Measurements from ENCODE around the gene AP1S3.

AP1S3 gene

GRCh38 chr2:223759569-223760430 lies 77.6 kb downstream of the AP1S3 start:
- DNase-seq: no peak

- no peak for DNase-seq
Observed at GRCh38 chr2:223758131-223758840, 79.1 kb downstream of the AP1S3 start.

DNA sequence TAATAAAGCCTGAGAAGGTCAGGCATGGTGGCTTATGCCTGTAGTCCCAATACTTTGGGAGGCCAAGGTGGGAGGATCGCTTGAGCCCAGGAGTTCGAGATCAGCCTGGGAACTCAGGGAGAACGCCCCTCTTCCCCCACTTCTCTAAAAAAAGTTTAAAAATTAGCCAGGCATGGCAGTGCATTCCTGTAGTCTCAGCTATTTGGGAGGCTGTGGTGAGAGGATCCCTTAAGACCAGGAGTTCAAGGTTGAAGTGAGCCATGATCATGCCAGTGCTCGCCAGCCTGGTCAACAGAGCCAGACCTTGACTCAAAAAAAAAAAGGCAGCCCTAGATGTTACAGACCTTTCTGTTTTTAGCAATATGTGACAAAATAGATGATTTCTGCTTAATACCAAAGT lies 83.4 kb downstream of the AP1S3 start:
- DNase-seq: no peak

DNA sequence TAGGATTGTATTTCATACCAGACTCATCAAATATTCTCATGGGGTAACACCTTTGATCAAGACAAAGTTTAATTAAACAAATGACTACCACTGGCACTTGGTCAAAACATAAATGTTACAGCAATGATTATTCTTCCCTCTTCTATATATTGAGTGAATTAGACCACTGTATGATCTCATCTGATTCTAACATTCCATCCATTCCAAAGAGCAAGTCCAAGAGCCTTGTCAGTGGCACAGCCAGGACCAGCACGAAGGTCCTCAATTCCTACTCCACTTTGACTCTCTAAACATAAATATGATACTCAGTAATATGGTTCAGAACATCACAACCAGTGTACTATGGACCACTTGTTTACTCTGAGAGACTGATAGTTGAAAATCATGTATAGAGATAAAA lies 86.4 kb downstream of the AP1S3 start:
- no peak for DNase-seq

DNA sequence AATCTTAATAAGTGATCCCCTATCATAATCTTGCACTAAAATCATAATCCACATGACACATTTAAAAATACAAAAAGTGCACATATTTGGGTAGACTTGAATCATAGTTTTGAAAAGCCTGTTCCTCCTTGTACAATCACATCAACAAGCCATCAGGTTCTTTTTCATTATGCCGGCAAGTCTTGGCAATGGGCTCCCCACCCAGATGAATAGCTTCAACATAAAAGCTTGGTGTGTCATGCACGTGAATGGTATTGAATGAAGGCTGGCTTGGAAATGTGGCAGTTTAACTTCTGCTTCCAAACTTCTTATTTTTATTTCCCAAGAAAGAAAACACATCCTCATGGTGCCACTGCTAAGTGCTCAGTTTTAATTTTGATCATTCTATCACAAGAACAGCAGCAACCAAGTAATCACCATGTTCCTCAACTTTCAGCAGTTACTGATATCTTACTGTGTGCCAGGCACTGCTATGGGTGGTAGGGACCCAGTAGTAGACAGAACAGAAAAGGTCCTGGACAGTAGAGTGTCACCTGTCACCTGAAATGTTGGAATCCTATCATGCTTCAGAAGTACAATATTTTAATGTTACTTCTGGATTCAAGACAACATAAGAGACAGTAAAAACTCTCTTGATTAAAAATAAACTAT lies 89.9 kb downstream of the AP1S3 start:
- no peak for DNase-seq

- no peak for DNase-seq
Observed at GRCh38 chr2:223746611-223747010, 90.8 kb downstream of the AP1S3 start.

DNA sequence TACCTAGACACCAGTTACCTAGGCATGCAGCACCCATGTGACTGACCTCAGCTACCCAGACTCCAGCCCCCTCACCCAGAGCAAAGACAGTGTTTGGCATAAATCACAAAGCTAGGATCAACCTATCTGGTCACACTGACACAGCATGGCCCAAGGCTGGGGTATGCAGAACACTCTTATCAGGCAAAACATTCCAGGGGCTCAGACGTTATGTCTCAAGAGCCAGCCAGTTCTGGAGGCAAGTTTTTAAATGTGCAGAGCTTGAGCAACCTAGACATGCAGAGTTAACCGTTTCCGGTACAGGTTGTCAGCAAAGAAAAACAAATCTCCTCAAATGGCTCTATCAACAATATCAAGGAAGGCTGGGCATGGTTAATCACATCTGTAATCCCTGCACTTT lies 92.8 kb downstream of the AP1S3 start:
- DNase-seq: no peak

DNA sequence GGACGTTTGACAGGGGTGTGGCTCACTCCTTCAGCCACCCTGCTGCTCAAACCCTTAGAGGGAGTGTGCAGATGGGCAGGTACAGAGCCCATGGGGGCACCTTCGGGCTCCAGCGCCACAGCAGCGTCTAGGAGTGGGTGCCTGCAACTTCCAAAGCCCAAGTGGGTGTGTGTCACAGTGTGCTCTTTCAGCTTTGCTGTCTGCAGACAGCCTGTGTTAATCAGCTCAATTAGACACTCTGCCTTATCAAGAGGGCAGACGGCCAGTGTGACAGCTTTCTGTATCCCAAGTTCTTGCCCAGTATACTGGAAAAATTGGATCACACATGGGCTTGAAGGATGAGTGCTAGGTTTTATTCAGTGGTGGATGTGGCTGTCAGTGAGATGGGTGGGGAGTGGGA lies 96.7 kb downstream of the AP1S3 start:
- DNase-seq: no peak

DNA sequence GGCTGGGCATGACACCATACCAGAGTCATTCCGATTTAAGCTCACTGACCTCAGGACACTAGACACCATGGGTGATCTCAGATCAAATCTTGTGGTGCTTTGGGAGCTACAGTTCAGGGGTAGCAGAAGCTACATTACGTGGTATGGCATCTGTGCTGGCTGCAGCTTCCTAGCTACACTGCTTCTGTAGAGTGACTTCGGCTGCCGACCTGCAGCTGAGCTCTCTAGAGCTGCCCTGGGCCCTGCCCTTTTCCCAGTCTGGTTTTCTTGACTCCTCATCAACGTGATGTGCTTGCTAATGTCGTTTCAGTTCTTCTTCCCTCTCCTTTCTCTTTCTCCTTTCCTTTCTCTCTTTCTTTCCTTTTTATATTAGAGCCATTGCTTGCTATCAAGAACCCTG lies 100.2 kb downstream of the AP1S3 start:
- no peak for DNase-seq

- no peak for DNase-seq
Observed at GRCh38 chr2:223736488-223736887, 100.9 kb downstream of the AP1S3 start.

GRCh38 chr2:223735659-223736244 lies 101.6 kb downstream of the AP1S3 start:
- no peak for DNase-seq

- DNase-seq: no peak
Observed at GRCh38 chr2:223735035-223735640, 102.2 kb downstream of the AP1S3 start.

DNA sequence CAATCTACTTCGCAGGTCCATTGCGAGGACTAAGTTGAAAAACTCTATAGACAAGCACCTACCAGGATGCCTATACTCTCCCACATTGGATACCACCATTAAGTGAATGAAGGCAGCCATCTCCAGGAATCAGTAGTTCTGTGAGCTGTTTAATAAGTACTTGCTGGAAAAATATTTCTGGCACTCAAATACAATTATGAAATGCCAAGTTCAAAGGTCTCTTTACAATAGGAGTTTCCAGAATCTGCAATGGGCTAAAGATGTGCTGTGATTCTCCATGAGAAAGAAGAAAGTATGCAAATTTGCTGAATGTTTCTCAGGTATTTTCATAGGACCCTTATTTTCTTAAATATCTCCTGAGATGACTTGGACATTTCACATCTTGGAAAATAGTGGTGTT lies 103.0 kb downstream of the AP1S3 start:
- DNase-seq: no peak

- DNase-seq: no peak
Observed at GRCh38 chr2:223732346-223732745, 105.0 kb downstream of the AP1S3 start.

DNA sequence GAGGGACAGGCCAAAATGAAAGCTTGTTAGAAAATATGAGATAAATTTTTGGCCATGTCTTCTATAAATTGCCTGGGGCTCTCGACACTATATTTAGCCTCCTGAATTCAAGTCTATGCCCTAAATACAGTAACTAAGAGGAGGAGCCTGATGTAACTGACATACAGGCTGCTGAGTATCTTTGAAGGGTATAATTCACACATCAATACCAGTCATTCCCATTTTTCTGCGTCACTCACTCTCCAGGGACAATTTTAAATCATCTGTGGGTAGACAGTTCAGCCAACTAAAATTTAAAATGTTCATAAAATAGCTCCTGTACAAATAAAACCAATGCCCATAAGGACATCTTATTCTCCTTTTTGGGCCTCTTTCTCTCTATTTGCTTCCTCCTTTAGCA lies 105.9 kb downstream of the AP1S3 start:
- DNase-seq: no peak

GRCh38 chr2:223729781-223730180 lies 107.6 kb downstream of the AP1S3 start:
- DNase-seq: no peak

DNA sequence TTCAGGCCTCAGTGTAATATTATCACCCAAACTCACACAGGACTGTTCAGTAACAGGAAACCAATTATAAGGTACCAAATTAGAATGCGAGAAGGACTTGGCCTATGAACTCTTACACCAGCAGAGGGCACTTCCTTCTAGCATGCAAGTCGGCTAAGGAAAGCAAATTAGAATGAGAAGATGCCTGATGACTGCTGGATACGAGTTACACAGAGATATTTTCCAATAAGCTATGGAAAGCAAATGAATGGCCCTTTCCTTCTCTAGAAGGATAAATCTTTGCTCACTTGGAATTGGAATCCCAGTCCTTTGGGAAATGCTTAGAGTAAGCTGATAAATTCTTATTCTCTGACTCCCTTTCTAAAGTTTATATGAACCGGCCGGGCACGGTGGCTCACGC lies 109.8 kb downstream of the AP1S3 start:
- DNase-seq: no peak

DNA sequence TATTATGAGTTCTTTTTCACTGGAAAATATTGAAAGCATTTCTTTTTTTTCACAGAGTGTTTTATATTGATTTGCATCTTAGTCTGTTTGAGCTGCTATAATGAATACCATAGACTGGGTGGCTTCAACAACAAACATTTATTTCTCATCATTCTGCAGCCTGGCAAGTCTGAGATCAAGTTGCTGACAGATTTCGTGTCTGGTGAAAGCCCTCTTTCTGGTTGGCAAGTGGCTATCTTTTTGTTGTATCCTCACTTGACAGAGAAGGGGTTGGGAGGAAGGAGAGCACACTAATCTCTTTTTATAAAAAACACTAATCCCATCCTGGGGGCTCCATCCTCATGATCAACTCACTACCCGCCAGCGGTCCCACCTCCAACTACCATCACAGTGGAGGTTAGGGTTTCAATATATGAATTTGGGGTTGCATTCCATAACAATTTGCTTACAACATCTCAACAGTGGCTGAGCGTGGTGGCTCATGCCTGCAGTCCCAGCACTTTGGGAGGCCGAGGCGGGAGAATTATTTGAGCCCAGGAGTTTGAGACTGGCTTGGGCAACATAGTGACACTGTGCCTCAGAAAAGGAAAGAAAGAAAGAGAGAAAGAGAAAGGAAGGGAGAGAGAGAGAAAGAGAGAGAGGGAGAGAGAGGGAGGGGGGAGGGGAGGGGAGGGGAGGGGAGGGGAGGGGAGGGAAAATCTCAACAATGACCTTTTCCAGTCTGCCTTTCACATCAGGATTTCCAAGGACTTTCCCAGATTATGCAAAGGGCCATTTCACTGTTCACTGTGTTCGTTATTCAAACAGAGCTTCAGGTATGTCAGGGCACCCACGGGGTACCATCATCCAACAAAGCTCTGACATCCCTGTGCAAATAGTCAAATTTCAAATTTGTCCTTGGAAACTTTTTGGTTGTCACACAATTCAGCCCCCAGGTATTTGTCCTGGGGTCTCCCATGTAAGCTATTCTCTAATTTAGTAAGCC lies 111.1 kb downstream of the AP1S3 start:
- no peak for DNase-seq

DNA sequence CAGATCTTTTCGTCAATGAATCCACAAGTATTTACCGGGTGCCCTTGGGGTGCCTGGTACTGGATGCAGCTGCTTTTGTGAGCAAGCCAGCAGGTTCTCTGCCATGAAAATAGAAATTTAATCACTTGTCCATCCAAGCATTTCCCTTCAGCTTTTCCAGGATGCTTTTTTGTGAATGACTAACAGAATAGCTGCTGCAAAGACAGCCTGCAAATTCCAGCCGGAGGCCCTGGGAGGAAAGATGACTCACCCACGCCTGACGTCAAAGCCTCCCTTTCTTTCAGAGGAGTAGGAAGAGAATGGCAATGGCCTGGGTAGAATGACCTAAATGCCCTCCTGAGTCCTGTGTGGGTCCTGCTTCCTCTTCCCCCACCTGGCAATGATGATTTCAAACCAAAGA lies 111.9 kb downstream of the AP1S3 start:
- no peak for DNase-seq

DNA sequence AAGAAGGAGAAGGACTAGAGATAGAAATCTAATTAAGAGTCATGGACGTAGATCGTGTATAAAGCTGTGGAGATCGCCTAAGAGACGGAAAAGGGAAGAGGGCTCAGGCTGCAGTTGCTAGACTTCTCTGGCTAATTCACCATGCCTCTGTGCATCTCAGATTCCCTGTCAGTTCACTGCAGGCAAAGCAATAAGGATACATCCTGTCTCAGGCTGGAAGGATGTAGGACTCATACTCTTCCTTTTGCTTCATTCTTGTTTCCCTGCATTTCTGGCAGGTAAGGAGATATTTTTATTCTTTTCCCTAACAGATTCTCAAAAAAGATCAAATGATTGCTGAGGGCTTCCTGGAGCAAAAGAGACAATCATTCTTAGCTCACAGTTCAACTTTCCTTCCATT lies 112.5 kb downstream of the AP1S3 start:
- no peak for DNase-seq

- DNase-seq: no peak
Observed at GRCh38 chr2:223723954-223724411, 113.4 kb downstream of the AP1S3 start.

GRCh38 chr2:223722226-223722625 lies 115.2 kb downstream of the AP1S3 start:
- no peak for DNase-seq

Measured in activated effector memory CD4-positive, alpha-beta T cell treated with Interleukin-2 at 50 U/mL for 16 hours (primary cell).